GM12878 (cell line): ENCODE results near the gene ANGPTL2. TPM values are rescaled to one million over a fixed set of nuclear protein-coding genes. Genes with fewer than 3 reads are reported as not detected.

Source experiments
- ATAC-seq: fragments of 200-7000 bp; cut with Tn5 transposase; 3 replicates; pipeline ENCODE4 v1.9.1; 2020; ENCODE audit warnings: mild to moderate bottlenecking, moderate library complexity
- BruUV-seq: library from RNA; stranded (reverse); fragments of 400-500 nt; replicated peaks from 2 replicates; lab custom pipeline; 2021; lab: Mats Ljungman, UMichigan
- CTCF ChIA-PET: fragments of 300-600 bp; sonication (Branson Sonifier 250); formaldehyde crosslinking; extraction: SDS; loops from one replicate; lab custom pipeline; 2021; ENCODE audit warnings: inconsistent platforms; lab: Yijun Ruan, JAX
- POLR2A ChIA-PET: fragments of 350-600 bp; formaldehyde crosslinking; extraction: SDS; loops from one replicate; lab custom pipeline; 2021; ENCODE audit warnings: inconsistent platforms; lab: Charles Lee
- RAD21 ChIA-PET: fragments of 300-600 bp; sonication (Branson Sonifier 250); formaldehyde crosslinking; loops from one replicate; lab custom pipeline; 2023; ENCODE audit warnings: antibody characterized with exemption; ENCODE audit not compliant: unreplicated experiment; lab: Charles Lee
- SMC1A ChIA-PET: fragments of 300-600 bp; sonication (Branson Sonifier 250); formaldehyde crosslinking; loops from one replicate; lab custom pipeline; 2023; ENCODE audit not compliant: unreplicated experiment, uncharacterized antibody; lab: Charles Lee
- DNase-seq: peaks from one replicate; pipeline ENCODE4 v3.0.0-alpha.2; 2011; ENCODE audit warnings: low read depth, low spot score
- FAIRE-seq: peaks from 3 replicates; lab custom pipeline; 2011; peaks lifted over from hg19 to GRCh38; lab: Jason Lieb, UNC
- H2AFZ ChIP-seq: 2 replicates; pipeline ENCODE4 v1.6.0; 2011; ENCODE audit warnings: low read depth, low read length, control low read depth; ENCODE audit not compliant: control insufficient read depth
- H3K27ac ChIP-seq: 2 replicates; pipeline ENCODE4 v1.5.1; 2011; ENCODE audit warnings: control low read depth; ENCODE audit not compliant: control insufficient read depth, insufficient read depth
- H3K27me3 ChIP-seq, 2 experiments: replicated peaks in 1 of 2; 2 replicates each; pipeline versions ENCODE4 v1.6.0 to v1.6.1; 2011; ENCODE audit warnings: low read length in 1 of 2; ENCODE audit not compliant: control insufficient read depth in 2 of 2, insufficient read depth in 2 of 2
- H3K36me3 ChIP-seq, 2 experiments: 2 replicates each; pipeline ENCODE4 v1.5.1; 2011; ENCODE audit warnings: low read length in 1 of 2; ENCODE audit not compliant: control insufficient read depth in 2 of 2, insufficient read depth in 2 of 2
- H3K4me1 ChIP-seq: 2 replicates; pipeline ENCODE4 v1.6.1; 2011; ENCODE audit warnings: mild to moderate bottlenecking, low read length, moderate library complexity, mixed read lengths; ENCODE audit not compliant: control insufficient read depth, insufficient read depth
- H3K4me2 ChIP-seq: 2 replicates; pipeline ENCODE4 v1.6.0; 2011; ENCODE audit warnings: control low read depth; ENCODE audit not compliant: control insufficient read depth, insufficient read depth
- H3K4me3 ChIP-seq: fragments of 200-600 bp; sonication (generic); 2 replicates; pipeline ENCODE4 v1.5.1; 2016
- H3K79me2 ChIP-seq: 2 replicates; pipeline ENCODE4 v1.6.0; 2011; ENCODE audit warnings: low read length; ENCODE audit not compliant: control insufficient read depth, insufficient read depth
- H3K9ac ChIP-seq: 2 replicates; pipeline ENCODE4 v1.8.0; 2011; ENCODE audit warnings: low read length, control low read depth, mixed read lengths; ENCODE audit not compliant: control insufficient read depth, insufficient read depth
- H3K9me3 ChIP-seq: replicated peaks from 3 replicates; pipeline ENCODE4 v1.5.1; 2011; ENCODE audit warnings: mild to moderate bottlenecking, low read length; ENCODE audit not compliant: control insufficient read depth, insufficient read depth
- H4K20me1 ChIP-seq: 2 replicates; pipeline ENCODE4 v1.6.0; 2011; ENCODE audit not compliant: control insufficient read depth, insufficient read depth
- HDAC6 ChIP-seq: fragments of 200-600 bp; sonication (generic); IDR thresholded peaks from one replicate; pipeline ENCODE4 v1.8.0; 2017; ENCODE audit warnings: antibody characterized with exemption; ENCODE audit not compliant: unreplicated experiment
- HDGF ChIP-seq: fragments of 450-650 bp; IDR thresholded peaks from 2 replicates; pipeline ENCODE4 v1.6.1; 2016; ENCODE audit warnings: antibody characterized with exemption
- MEF2A ChIP-seq: IDR thresholded peaks from 2 replicates; pipeline ENCODE4 v1.6.1; 2011; ENCODE audit warnings: low read depth, mild to moderate bottlenecking, low read length, moderate library complexity; ENCODE audit not compliant: insufficient read depth
- NFIC ChIP-seq: IDR thresholded peaks from 2 replicates; pipeline ENCODE4 v1.6.1; 2012; ENCODE audit warnings: low read depth, mild to moderate bottlenecking, inconsistent platforms, low read length, moderate library complexity
- POLR2AphosphoS2 ChIP-seq: IDR thresholded peaks from 2 replicates; pipeline ENCODE4 v1.6.1; 2011; ENCODE audit warnings: low read depth, mild to moderate bottlenecking, low read length, improper control_type of control experiment, moderate library complexity
- RELA ChIP-seq: fragments of 450-650 bp; IDR thresholded peaks from 2 replicates; pipeline ENCODE4 v1.8.0; 2014; ENCODE audit warnings: borderline replicate concordance; ENCODE audit not compliant: partially characterized antibody
- SMAD1 ChIP-seq: fragments of 450-650 bp; IDR thresholded peaks from 2 replicates; pipeline ENCODE4 v1.6.1; 2018; ENCODE audit warnings: mild to moderate bottlenecking, low read depth; ENCODE audit not compliant: partially characterized antibody
- SP1 ChIP-seq: IDR thresholded peaks from one replicate; pipeline ENCODE4 v1.6.1; 2011; ENCODE audit warnings: low read depth, low read length
- STAT1 ChIP-seq: fragments of 450-650 bp; conservative IDR thresholded peaks from 2 replicates; pipeline ENCODE4 v1.6.1; 2014; ENCODE audit warnings: antibody characterized with exemption, mild to moderate bottlenecking
- YY1 ChIP-seq: IDR thresholded peaks from 2 replicates; pipeline ENCODE4 v1.6.1; 2011; ENCODE audit warnings: low read depth, mild to moderate bottlenecking, low read length
- ZNF207 ChIP-seq: fragments of 450-650 bp; IDR thresholded peaks from 2 replicates; pipeline ENCODE4 v1.6.1; 2014; ENCODE audit warnings: antibody characterized with exemption, mild to moderate bottlenecking, borderline replicate concordance
- ZNF217 ChIP-seq: fragments of 450-650 bp; IDR thresholded peaks from 2 replicates; pipeline ENCODE4 v1.6.1; 2017; ENCODE audit warnings: antibody characterized with exemption, mild to moderate bottlenecking
- WGBS: methylation state at CpG from one replicate; pipeline ENCODE4 v1.1.6; 2016; ENCODE audit warnings: low lambda C conversion rate; ENCODE audit not compliant: insufficient replicate concordance, insufficient coverage; ENCODE audit errors: missing lambda C conversion rate; 5-methylcytosine and 5-hydroxymethylcytosine counted together
- in situ Hi-C: fragments of 300-500 bp; cut with MboI; formaldehyde crosslinking; loops from 9 replicates; pipeline ENCODE4 v1.14.3; 2018; ENCODE audit warnings: mixed read lengths
- intact Hi-C: fragments of 100-400 bp; cut with micrococcal nuclease; formaldehyde crosslinking; loops from one replicate; pipeline ENCODE4 v1.14.2; 2022; ENCODE audit not compliant: unreplicated experiment
- polyA plus RNA-seq, 11 experiments: library from polyadenylated mRNA; depleted of rRNA in 4 of 11; unstranded in 6 of 11; stranded (reverse) in 5 of 11; fragments of >200 nt; fragmentation: Nextera tagmentation in 4 of 11; fragmentation: Illumina TruSeq in 1 of 11; extraction: Ambion mirVana in 4 of 11; extraction: Trizol in 1 of 11; gene quantifications; 1 replicate in 1 of 11; 2 replicates in 10 of 11; pipeline versions ENCODE4 v1.2.1 to v1.2.3, GENCODE V29; 2011 to 2016; ENCODE audit warnings: inconsistent platforms in 2 of 11, missing spikeins in 2 of 11, low read depth in 1 of 11
- total RNA-seq, 4 experiments: library from RNA; depleted of rRNA in 3 of 4; stranded (reverse); fragments of >200 nt in 3 of 4; fragmentation: Illumina TruSeq in 1 of 4; extraction: Trizol in 1 of 4; gene quantifications; 2 replicates each; pipeline versions ENCODE4 v1.2.1 to v1.2.3, GENCODE V29; 2013 to 2021
- TF ChIP-seq, protein P1 (sequence below): IDR thresholded peaks from 2 replicates; pipeline ENCODE4 v1.6.1; 2012; ENCODE audit warnings: low read depth, low read length, improper control_type of control experiment

ANGPTL2 gene
- total and polyA plus RNA-seq, 10 of the 15 experiments (the other 5 are each of a cell fraction or from before 2014, with no cell fraction given) = 0.13 to 2.6 (median 0.82) TPM; not detected in 1

- Histone ChIP-seq H3K36me3 (no peaks in the 10 kb centered on the region), H3K9ac (no peak overlapping the region), H3K27ac (no peak overlapping the region), H3K4me2 (no peak overlapping the region), H2AFZ (no peak overlapping the region), H3K27me3 (no peaks in the 10 kb centered on the region), H3K4me1 (peaks cover 12% of the 10 kb centered on the region), H3K4me3 (no peak overlapping the region), H3K9me3 (no peaks in the 10 kb centered on the region), H4K20me1 (0 out of 2 replicates have a peak, but pooled peaks cover 2% of the 10 kb centered on the region), H3K79me2 (no peaks in the 10 kb centered on the region)
- no peak for DNase-seq
- FAIRE-seq = no peak
- ChIA-PET POLR2A (no interaction called here), SMC1A (interaction anchor here (0.7 to 1.1 kb wide), 4 partner anchors 9 to 146 kb away, joined by 3 to 4 read pairs (median 4); no protein-coding TSS in a partner anchor), RAD21 (no interaction called here), CTCF (interaction anchor here (1.1 to 2.0 kb wide), 2 partner anchors 9 to 86 kb away, joined by 6 to 7 read pairs; no protein-coding TSS in a partner anchor)
- in situ Hi-C loops = no loop called here
- intact Hi-C loops = no loop called here
- WGBS = 88% methylated on average over 7 of the region's 7 CpGs
- ATAC-seq = no peak
- TF ChIP-seq SP1 (no peak), SMAD1 (no peak), HDAC6 (no peak), YY1 (no peak), ZNF207 (no peak), ZNF217 (no peak), RELA (no peak), STAT1 (no peak), POLR2AphosphoS2 (no peak), HDGF (no peak), MEF2A (no peak), NFIC (no peak)
- TF ChIP-seq, protein P1, sequence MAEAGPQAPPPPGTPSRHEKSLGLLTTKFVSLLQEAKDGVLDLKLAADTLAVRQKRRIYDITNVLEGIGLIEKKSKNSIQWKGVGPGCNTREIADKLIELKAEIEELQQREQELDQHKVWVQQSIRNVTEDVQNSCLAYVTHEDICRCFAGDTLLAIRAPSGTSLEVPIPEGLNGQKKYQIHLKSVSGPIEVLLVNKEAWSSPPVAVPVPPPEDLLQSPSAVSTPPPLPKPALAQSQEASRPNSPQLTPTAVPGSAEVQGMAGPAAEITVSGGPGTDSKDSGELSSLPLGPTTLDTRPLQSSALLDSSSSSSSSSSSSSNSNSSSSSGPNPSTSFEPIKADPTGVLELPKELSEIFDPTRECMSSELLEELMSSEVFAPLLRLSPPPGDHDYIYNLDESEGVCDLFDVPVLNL = no peak
- BruUV-seq = no TSS peak
Observed at GRCh38 chr9:127050591-127051001, 71.8 kb downstream of the ANGPTL2 start.
